Measurements from ENCODE around the gene NKTR. TPM values are rescaled to one million over a fixed set of nuclear protein-coding genes. Genes with fewer than 3 reads are reported as not detected.

The NKTR gene
- polyA plus RNA-seq, 1 donor from 2014 or later: 242 TPM

DNA sequence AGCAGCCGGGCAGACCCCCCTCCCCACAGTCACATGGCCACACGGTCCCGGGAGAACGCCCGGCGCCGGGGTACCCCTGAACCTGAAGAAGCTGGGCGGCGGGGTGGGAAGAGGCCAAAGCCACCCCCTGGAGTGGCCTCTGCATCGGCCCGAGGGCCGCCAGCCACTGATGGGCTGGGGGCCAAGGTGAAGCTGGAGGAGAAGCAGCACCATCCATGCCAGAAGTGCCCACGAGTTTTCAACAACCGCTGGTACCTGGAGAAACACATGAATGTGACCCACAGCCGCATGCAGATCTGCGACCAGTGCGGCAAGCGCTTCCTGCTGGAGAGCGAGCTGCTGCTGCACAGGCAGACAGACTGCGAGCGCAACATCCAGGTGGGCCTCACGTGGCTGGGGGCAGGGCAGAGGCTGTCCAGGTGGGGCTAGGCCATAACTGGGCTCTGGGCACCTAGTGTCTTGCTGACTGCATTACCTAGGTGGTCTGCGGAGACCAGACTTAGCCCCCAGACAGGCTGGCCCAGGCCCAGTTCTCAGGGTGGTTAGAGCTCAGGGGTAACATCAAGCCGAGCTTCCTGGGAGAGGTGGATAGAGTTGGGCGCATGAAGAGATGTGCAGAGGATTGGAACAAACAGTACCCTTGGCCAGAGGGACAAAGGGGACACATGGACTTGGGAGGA is 59.1 kb downstream of the NKTR start:
- no peak overlapping the region for H3K27ac ChIP-seq (ENCODE audit: low read length)
- TF ChIP-seq POLR2AphosphoS5 (IDR thresholded peaks at IDR 0.05) (no peak), CTCF (IDR thresholded peaks at IDR 0.05; ENCODE audit: poor library complexity, severe bottlenecking) (no peak), TAF1 (IDR thresholded peaks at IDR 0.05; ENCODE audit: low read depth) (no peak), EP300 (conservative IDR thresholded peaks at IDR 0.05; ENCODE audit: poor library complexity, severe bottlenecking) (no peak), SMC3 (conservative IDR thresholded peaks at IDR 0.05; ENCODE audit: poor library complexity) (no peak), MXI1 (conservative IDR thresholded peaks at IDR 0.05; ENCODE audit: poor library complexity, severe bottlenecking) (no peak), RAD21 (conservative IDR thresholded peaks at IDR 0.05) (no peak), EZH2 (IDR thresholded peaks at IDR 0.05; ENCODE audit: borderline replicate concordance, insufficient read depth, low read length, poor library complexity, severe bottlenecking) (no peak)
- TF ChIP-seq, protein P1, sequence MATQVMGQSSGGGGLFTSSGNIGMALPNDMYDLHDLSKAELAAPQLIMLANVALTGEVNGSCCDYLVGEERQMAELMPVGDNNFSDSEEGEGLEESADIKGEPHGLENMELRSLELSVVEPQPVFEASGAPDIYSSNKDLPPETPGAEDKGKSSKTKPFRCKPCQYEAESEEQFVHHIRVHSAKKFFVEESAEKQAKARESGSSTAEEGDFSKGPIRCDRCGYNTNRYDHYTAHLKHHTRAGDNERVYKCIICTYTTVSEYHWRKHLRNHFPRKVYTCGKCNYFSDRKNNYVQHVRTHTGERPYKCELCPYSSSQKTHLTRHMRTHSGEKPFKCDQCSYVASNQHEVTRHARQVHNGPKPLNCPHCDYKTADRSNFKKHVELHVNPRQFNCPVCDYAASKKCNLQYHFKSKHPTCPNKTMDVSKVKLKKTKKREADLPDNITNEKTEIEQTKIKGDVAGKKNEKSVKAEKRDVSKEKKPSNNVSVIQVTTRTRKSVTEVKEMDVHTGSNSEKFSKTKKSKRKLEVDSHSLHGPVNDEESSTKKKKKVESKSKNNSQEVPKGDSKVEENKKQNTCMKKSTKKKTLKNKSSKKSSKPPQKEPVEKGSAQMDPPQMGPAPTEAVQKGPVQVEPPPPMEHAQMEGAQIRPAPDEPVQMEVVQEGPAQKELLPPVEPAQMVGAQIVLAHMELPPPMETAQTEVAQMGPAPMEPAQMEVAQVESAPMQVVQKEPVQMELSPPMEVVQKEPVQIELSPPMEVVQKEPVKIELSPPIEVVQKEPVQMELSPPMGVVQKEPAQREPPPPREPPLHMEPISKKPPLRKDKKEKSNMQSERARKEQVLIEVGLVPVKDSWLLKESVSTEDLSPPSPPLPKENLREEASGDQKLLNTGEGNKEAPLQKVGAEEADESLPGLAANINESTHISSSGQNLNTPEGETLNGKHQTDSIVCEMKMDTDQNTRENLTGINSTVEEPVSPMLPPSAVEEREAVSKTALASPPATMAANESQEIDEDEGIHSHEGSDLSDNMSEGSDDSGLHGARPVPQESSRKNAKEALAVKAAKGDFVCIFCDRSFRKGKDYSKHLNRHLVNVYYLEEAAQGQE (IDR thresholded peaks at IDR 0.05; ENCODE audit: borderline replicate concordance): no peak
- no peak overlapping the region for H3K4me2 ChIP-seq (ENCODE audit: low read length)
- H3F3A ChIP-seq (ENCODE audit: insufficient read depth, low read length, poor library complexity, severe bottlenecking): no peaks in the 10 kb centered on the region
- H4K20me1 ChIP-seq (ENCODE audit: insufficient read depth): no peaks in the 10 kb centered on the region
- no peaks in the 10 kb centered on the region for H3K27me3 ChIP-seq (ENCODE audit: insufficient read depth, low read depth, low read length)
- no peak overlapping the region for H3K9ac ChIP-seq (ENCODE audit: low read length)
- H3K79me2 ChIP-seq (replicated peaks; ENCODE audit: insufficient read depth, low read length): no peaks in the 10 kb centered on the region
- H3K4me3 ChIP-seq (ENCODE audit: low read length): no peak overlapping the region
- H2AFZ ChIP-seq (ENCODE audit: low read depth, low read length): no peak overlapping the region
- no peaks in the 10 kb centered on the region for H3K9me2 ChIP-seq (ENCODE audit: insufficient read depth, low read length)
- H3K9me3 ChIP-seq (ENCODE audit: low read length): no peaks in the 10 kb centered on the region
- H3K36me3 ChIP-seq (ENCODE audit: insufficient read depth, low read length): no peaks in the 10 kb centered on the region

DNA sequence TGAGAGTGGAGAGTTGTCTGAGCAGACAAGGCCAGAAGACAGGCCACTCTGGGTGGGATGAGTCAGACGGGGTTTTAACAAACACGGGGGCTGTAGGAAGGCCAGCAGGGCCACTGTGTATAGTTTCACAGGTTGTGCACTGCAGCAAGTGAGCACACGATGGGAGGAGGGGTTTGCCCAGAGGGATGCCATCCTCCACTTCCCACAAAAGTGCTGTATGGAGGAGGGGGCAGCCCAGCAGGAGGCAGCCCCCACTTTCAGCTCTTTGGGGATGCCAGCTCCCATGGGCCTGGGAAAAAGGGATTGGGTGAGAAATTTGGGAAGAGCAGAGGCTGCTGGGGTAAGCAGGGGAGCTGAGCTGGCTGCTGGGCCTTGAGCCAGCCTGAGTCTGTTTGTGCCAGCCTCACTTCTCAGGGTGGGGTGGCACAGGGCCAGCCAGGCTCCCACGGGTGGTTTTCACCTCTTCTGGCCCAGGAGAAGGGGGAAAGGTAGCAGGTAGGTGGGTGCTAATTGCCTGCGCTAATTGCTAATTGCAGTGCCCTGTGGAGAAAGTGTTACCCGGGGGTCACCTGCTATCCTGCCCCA is 59.7 kb downstream of the NKTR start:
- H3K27ac ChIP-seq (ENCODE audit: low read length): no peak overlapping the region
- H3K27me3 ChIP-seq (ENCODE audit: insufficient read depth, low read depth, low read length): no peaks in the 10 kb centered on the region
- H3K36me3 ChIP-seq (ENCODE audit: insufficient read depth, low read length): no peaks in the 10 kb centered on the region
- TF ChIP-seq CTCF (IDR thresholded peaks at IDR 0.05; ENCODE audit: poor library complexity, severe bottlenecking) (no peak), TAF1 (IDR thresholded peaks at IDR 0.05; ENCODE audit: low read depth) (no peak), EZH2 (IDR thresholded peaks at IDR 0.05; ENCODE audit: borderline replicate concordance, insufficient read depth, low read length, poor library complexity, severe bottlenecking) (no peak), RAD21 (conservative IDR thresholded peaks at IDR 0.05) (no peak), EP300 (conservative IDR thresholded peaks at IDR 0.05; ENCODE audit: poor library complexity, severe bottlenecking) (no peak), POLR2AphosphoS5 (IDR thresholded peaks at IDR 0.05) (no peak), MXI1 (conservative IDR thresholded peaks at IDR 0.05; ENCODE audit: poor library complexity, severe bottlenecking) (no peak), SMC3 (conservative IDR thresholded peaks at IDR 0.05; ENCODE audit: poor library complexity) (no peak)
- TF ChIP-seq, protein P1 (IDR thresholded peaks at IDR 0.05; ENCODE audit: borderline replicate concordance): no peak
- H3K4me3 ChIP-seq (ENCODE audit: low read length): no peak overlapping the region
- H3K79me2 ChIP-seq (replicated peaks; ENCODE audit: insufficient read depth, low read length): no peaks in the 10 kb centered on the region
- H2AFZ ChIP-seq (ENCODE audit: low read depth, low read length): no peak overlapping the region
- no peaks in the 10 kb centered on the region for H3F3A ChIP-seq (ENCODE audit: insufficient read depth, low read length, poor library complexity, severe bottlenecking)
- H4K20me1 ChIP-seq (ENCODE audit: insufficient read depth): no peaks in the 10 kb centered on the region
- H3K9ac ChIP-seq (ENCODE audit: low read length): no peak overlapping the region
- no peaks in the 10 kb centered on the region for H3K9me3 ChIP-seq (ENCODE audit: low read length)
- no peak overlapping the region for H3K4me2 ChIP-seq (ENCODE audit: low read length)
- H3K9me2 ChIP-seq (ENCODE audit: insufficient read depth, low read length): no peaks in the 10 kb centered on the region

Measured in neural cell (in vitro differentiated cells).